MM.1S (cell line): ENCODE data around the gene HCRTR2.
"Not testable (repeated sequence)": the region's sequence is repeated elsewhere in the genome, so short reads cannot be mapped to it uniquely, and the experiment has no call there.

Source experiments
- DNase-seq: peaks from one replicate; pipeline ENCODE4 v3.0.0-alpha.2; 2015
- H2AFZ ChIP-seq: fragments of 300-600 bp; sonication (generic); 2 replicates; pipeline ENCODE4 v1.6.0; 2016; ENCODE audit warnings: antibody characterized with exemption, low read length
- H3F3A ChIP-seq: fragments of 300-600 bp; sonication (generic); 2 replicates; pipeline ENCODE4 v1.6.1; 2016; ENCODE audit warnings: mild to moderate bottlenecking, antibody characterized with exemption, low read length, moderate library complexity, mixed read lengths; ENCODE audit not compliant: insufficient read depth
- H3K27ac ChIP-seq: fragments of 300-600 bp; sonication (generic); 2 replicates; pipeline ENCODE4 v1.5.1; 2016; ENCODE audit warnings: mild to moderate bottlenecking, low read length
- H3K27me3 ChIP-seq: fragments of 300-600 bp; sonication (generic); replicated peaks from 2 replicates; pipeline ENCODE4 v1.6.0; 2016; ENCODE audit warnings: low read length; ENCODE audit not compliant: insufficient read depth
- H3K36me3 ChIP-seq: fragments of 300-600 bp; sonication (generic); replicated peaks from 2 replicates; pipeline ENCODE4 v1.6.1; 2016; ENCODE audit warnings: mild to moderate bottlenecking, low read length, mixed read lengths; ENCODE audit not compliant: insufficient read depth
- H3K4me1 ChIP-seq: fragments of 300-600 bp; sonication (generic); 2 replicates; pipeline ENCODE4 v1.6.1; 2016; ENCODE audit warnings: low read length, mixed read lengths
- H3K4me2 ChIP-seq: fragments of 300-600 bp; sonication (generic); 2 replicates; pipeline ENCODE4 v1.6.0; 2016; ENCODE audit warnings: low read depth, low read length
- H3K4me3 ChIP-seq: fragments of 300-600 bp; sonication (generic); 2 replicates; pipeline ENCODE4 v1.5.1; 2016; ENCODE audit warnings: low read length, mixed read lengths
- H3K79me2 ChIP-seq: fragments of 300-600 bp; sonication (generic); 2 replicates; pipeline ENCODE4 v1.6.1; 2016; ENCODE audit warnings: mixed run types, low read length, mixed read lengths
- H3K9ac ChIP-seq: fragments of 300-600 bp; sonication (generic); 2 replicates; pipeline ENCODE4 v1.6.1; 2016; ENCODE audit warnings: low read length, mixed read lengths
- H3K9me2 ChIP-seq: fragments of 300-600 bp; sonication (generic); replicated peaks from 2 replicates; pipeline ENCODE4 v1.6.1; 2016; ENCODE audit warnings: mild to moderate bottlenecking, low read length, mixed read lengths; ENCODE audit not compliant: insufficient read depth
- H3K9me3 ChIP-seq: fragments of 300-600 bp; sonication (generic); replicated peaks from 2 replicates; pipeline ENCODE4 v1.6.1; 2016; ENCODE audit warnings: mild to moderate bottlenecking, low read length, mixed read lengths; ENCODE audit not compliant: insufficient read depth
- H4K20me1 ChIP-seq: fragments of 300-600 bp; sonication (generic); 2 replicates; pipeline ENCODE4 v1.6.1; 2016; ENCODE audit warnings: mild to moderate bottlenecking, low read length, moderate library complexity, mixed read lengths; ENCODE audit not compliant: insufficient read depth
- EZH2 ChIP-seq: fragments of 300-600 bp; sonication (generic); optimal IDR thresholded peaks from 2 replicates; pipeline ENCODE3; 2017; ENCODE audit warnings: low read depth, mild to moderate bottlenecking, antibody characterized with exemption, low read length, mixed read lengths
- EZH2phosphoT487 ChIP-seq: fragments of 300-600 bp; sonication (generic); IDR thresholded peaks from 2 replicates; pipeline ENCODE4 v1.6.1; 2018; ENCODE audit warnings: antibody characterized with exemption, low read length
- TF ChIP-seq, protein P1 (sequence below): fragments of 300-600 bp; sonication (generic); IDR thresholded peaks from 2 replicates; pipeline ENCODE4 v1.5.1; 2016; ENCODE audit warnings: antibody characterized with exemption, low read length, mixed read lengths

HCRTR2 gene

GRCh38 chr6:55290736-55291135 is 116.4 kb downstream of the HCRTR2 start:
- H3K9ac ChIP-seq, result no peak overlapping the region
- no peaks in the 10 kb centered on the region for H3K79me2 ChIP-seq
- H3K4me1 ChIP-seq, result peaks cover 4% of the 10 kb centered on the region; the same call in 1 of the 2 replicates

DNA sequence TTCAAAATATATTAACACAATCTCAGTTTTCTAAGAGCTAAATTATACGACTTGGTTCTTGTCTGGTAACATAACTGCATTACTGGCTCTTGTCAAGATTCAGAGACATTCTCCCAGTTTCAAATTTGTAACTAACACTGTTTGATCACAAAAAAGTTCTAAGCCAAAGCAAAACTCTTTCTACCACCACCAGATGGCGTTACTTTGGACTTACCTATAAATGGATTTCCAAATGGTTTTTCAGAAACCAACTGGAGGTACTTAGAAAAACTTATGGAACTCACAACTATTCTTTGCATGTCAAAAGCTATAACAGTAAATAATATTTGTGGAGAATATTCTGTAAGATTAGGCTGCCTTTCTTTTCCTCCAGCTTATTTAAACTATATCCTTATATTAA is 118.8 kb downstream of the HCRTR2 start:
- peak; percentile 16 for DNase-seq
- no peaks in the 10 kb centered on the region for H3K9me2 ChIP-seq

More at GRCh38 chr6:55290736-55291135, 116.4 kb downstream of the HCRTR2 start:
- no peaks in the 10 kb centered on the region for H3K9me2 ChIP-seq
- H3K4me3 ChIP-seq, result no peak overlapping the region
- DNase-seq, result no peak
- no peaks in the 10 kb centered on the region for H3K27me3 ChIP-seq
- TF ChIP-seq EZH2, result no peak
- TF ChIP-seq, protein P1, sequence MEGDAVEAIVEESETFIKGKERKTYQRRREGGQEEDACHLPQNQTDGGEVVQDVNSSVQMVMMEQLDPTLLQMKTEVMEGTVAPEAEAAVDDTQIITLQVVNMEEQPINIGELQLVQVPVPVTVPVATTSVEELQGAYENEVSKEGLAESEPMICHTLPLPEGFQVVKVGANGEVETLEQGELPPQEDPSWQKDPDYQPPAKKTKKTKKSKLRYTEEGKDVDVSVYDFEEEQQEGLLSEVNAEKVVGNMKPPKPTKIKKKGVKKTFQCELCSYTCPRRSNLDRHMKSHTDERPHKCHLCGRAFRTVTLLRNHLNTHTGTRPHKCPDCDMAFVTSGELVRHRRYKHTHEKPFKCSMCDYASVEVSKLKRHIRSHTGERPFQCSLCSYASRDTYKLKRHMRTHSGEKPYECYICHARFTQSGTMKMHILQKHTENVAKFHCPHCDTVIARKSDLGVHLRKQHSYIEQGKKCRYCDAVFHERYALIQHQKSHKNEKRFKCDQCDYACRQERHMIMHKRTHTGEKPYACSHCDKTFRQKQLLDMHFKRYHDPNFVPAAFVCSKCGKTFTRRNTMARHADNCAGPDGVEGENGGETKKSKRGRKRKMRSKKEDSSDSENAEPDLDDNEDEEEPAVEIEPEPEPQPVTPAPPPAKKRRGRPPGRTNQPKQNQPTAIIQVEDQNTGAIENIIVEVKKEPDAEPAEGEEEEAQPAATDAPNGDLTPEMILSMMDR, result no peak
- TF ChIP-seq EZH2phosphoT487, result no peak
- H2AFZ ChIP-seq, result no peak overlapping the region
- H4K20me1 ChIP-seq, result no peaks in the 10 kb centered on the region
- no peak overlapping the region for H3K4me2 ChIP-seq
- no peaks in the 10 kb centered on the region for H3K36me3 ChIP-seq
- H3F3A ChIP-seq, result no peaks in the 10 kb centered on the region
- H3K9me3 ChIP-seq, result no peaks in the 10 kb centered on the region
- no peak overlapping the region for H3K27ac ChIP-seq

GRCh38 chr6:55297214-55297613 is 122.9 kb downstream of the HCRTR2 start:
- not testable (repeated sequence) for H2AFZ ChIP-seq, H3K27me3 ChIP-seq, H3K9me2 ChIP-seq, H3K9me3 ChIP-seq, H3K4me1 ChIP-seq, H3K27ac ChIP-seq, H3F3A ChIP-seq, H3K79me2 ChIP-seq, H3K36me3 ChIP-seq, DNase-seq, H3K4me2 ChIP-seq, H3K9ac ChIP-seq, H4K20me1 ChIP-seq, H3K4me3 ChIP-seq

More for the DNA sequence above, 118.8 kb downstream of the HCRTR2 start:
- no peak overlapping the region for H2AFZ ChIP-seq
- no peaks in the 10 kb centered on the region for H4K20me1 ChIP-seq
- no peak overlapping the region for H3K4me2 ChIP-seq
- no peaks in the 10 kb centered on the region for H3F3A ChIP-seq
- no peaks in the 10 kb centered on the region for H3K79me2 ChIP-seq
- H3K9ac ChIP-seq, result no peak overlapping the region
- TF ChIP-seq, protein P1, result peak; percentile 30
- TF ChIP-seq EZH2 (no peak), EZH2phosphoT487 (no peak)
- no peaks in the 10 kb centered on the region for H3K9me3 ChIP-seq
- no peaks in the 10 kb centered on the region for H3K4me1 ChIP-seq
- H3K36me3 ChIP-seq, result no peaks in the 10 kb centered on the region
- H3K4me3 ChIP-seq, result no peak overlapping the region
- no peaks in the 10 kb centered on the region for H3K27me3 ChIP-seq
- no peak overlapping the region for H3K27ac ChIP-seq

DNA sequence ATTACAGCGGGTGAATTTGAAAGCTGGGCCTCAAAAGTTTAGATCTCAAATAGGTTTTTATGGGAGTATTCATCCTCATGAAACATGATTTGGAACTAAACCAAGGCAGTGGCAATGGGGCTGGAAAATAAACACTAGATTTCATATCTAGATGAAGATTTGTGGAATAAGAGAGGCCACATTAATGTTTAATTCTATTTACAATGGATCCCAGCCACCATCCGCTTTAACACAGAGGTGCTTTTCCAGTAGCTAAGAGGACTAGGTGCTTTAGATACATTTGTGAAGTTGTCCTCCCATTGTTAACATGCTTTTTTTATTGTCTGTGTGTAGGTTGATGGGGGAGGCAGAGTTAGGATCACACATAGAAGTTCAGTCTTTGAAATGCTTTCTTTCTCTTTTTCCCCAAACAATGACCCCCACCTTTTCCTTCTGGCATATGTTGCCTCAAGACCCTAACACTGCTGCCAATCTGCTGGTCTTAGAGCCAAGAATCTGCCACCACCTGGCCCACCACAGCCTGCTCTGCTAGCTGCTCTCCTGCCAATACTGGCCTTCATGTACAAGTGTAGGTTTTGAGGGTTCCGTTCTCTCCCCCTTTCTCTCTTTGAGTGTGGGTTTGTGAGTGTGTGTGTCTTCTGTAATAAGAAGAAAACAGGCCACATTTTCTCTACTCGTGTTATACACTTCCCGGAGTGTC is 125.1 kb downstream of the HCRTR2 start:
- H3K27me3 ChIP-seq, result no peaks in the 10 kb centered on the region
- H3K27ac ChIP-seq, result no peak overlapping the region
- H3K4me1 ChIP-seq, result no peaks in the 10 kb centered on the region
- H3K9ac ChIP-seq, result no peak overlapping the region
- H3K9me2 ChIP-seq, result no peaks in the 10 kb centered on the region
- no peaks in the 10 kb centered on the region for H3K9me3 ChIP-seq
- no peak overlapping the region for H2AFZ ChIP-seq
- H3K4me3 ChIP-seq, result no peak overlapping the region
- TF ChIP-seq, protein P1, result no peak
- TF ChIP-seq EZH2, result no peak
- no peak for TF ChIP-seq EZH2phosphoT487
- no peaks in the 10 kb centered on the region for H3K36me3 ChIP-seq
- no peak for DNase-seq
- no peaks in the 10 kb centered on the region for H3K79me2 ChIP-seq
- H3K4me2 ChIP-seq, result no peak overlapping the region
- H3F3A ChIP-seq, result no peaks in the 10 kb centered on the region
- no peaks in the 10 kb centered on the region for H4K20me1 ChIP-seq
